PC-3 (cell line): ENCODE measurements around the gene THBS2. TPM values are rescaled to one million over a fixed set of nuclear protein-coding genes. Genes with fewer than 3 reads are reported as not detected.

Experiments
- ATAC-seq: fragments of 200-7000 bp; cut with Tn5 transposase; 2 replicates; pipeline ENCODE4 v1.9.1; 2020; ENCODE audit warnings: mild to moderate bottlenecking, moderate library complexity
- BruUV-seq: library from RNA; stranded (reverse); fragments of 400-500 nt; replicated peaks from 2 replicates; lab custom pipeline; 2021; lab: Mats Ljungman, UMichigan
- CTCF ChIA-PET: fragments of 300-600 bp; sonication (Branson Sonifier 250); formaldehyde crosslinking; loops from one replicate; lab custom pipeline; 2022; ENCODE audit warnings: antibody characterized with exemption; lab: Charles Lee
- POLR2A ChIA-PET: fragments of 300-600 bp; sonication (Branson Sonifier 250); formaldehyde crosslinking; loops from one replicate; lab custom pipeline; 2022; ENCODE audit warnings: antibody characterized with exemption; ENCODE audit not compliant: unreplicated experiment; lab: Charles Lee
- DNase-seq: peaks from one replicate; pipeline ENCODE4 v3.0.0-alpha.2; 2015
- H2AFZ ChIP-seq: fragments of 300-600 bp; sonication (generic); 2 replicates; pipeline ENCODE4 v1.6.0; 2016; ENCODE audit warnings: antibody characterized with exemption, low read length
- H3F3A ChIP-seq: fragments of 300-600 bp; sonication (generic); one replicate; pipeline ENCODE4 v1.6.0; 2017; ENCODE audit warnings: antibody characterized with exemption, low read length, control low read depth, mild to moderate bottlenecking; ENCODE audit not compliant: unreplicated experiment
- H3K27ac ChIP-seq: fragments of 300-600 bp; sonication (generic); 2 replicates; pipeline ENCODE4 v1.5.1; 2016; ENCODE audit warnings: mild to moderate bottlenecking, low read length
- H3K27me3 ChIP-seq: fragments of 300-600 bp; sonication (generic); 2 replicates; pipeline ENCODE4 v1.6.1; 2016; ENCODE audit warnings: low read length, mixed read lengths
- H3K36me3 ChIP-seq: fragments of 300-600 bp; sonication (generic); 2 replicates; pipeline ENCODE4 v1.6.1; 2016; ENCODE audit warnings: low read depth, mixed run types, low read length, mixed read lengths
- H3K4me1 ChIP-seq: fragments of 300-600 bp; sonication (generic); 2 replicates; pipeline ENCODE4 v1.5.1; 2016; ENCODE audit warnings: low read length; ENCODE audit not compliant: insufficient read depth
- H3K4me2 ChIP-seq: fragments of 300-600 bp; sonication (generic); 2 replicates; pipeline ENCODE4 v1.6.0; 2016; ENCODE audit warnings: low read length
- H3K4me3 ChIP-seq: fragments of 300-600 bp; sonication (generic); 2 replicates; pipeline ENCODE4 v1.5.1; 2016; ENCODE audit warnings: mild to moderate bottlenecking, low read length, mixed read lengths
- H3K79me2 ChIP-seq: fragments of 300-600 bp; sonication (generic); 2 replicates; pipeline ENCODE4 v1.6.1; 2017; ENCODE audit warnings: low read length, mixed read lengths
- H3K9ac ChIP-seq: fragments of 300-600 bp; sonication (generic); 2 replicates; pipeline ENCODE4 v1.6.0; 2016; ENCODE audit warnings: mild to moderate bottlenecking, low read length
- H3K9me2 ChIP-seq: fragments of 300-600 bp; sonication (generic); replicated peaks from 2 replicates; pipeline ENCODE4 v1.6.1; 2016; ENCODE audit warnings: mixed run types, low read length, mixed read lengths
- H3K9me3 ChIP-seq: fragments of 300-600 bp; sonication (generic); 2 replicates; pipeline ENCODE4 v1.6.1; 2016; ENCODE audit warnings: low read length, mixed read lengths
- H4K20me1 ChIP-seq: fragments of 300-600 bp; sonication (generic); 2 replicates; pipeline ENCODE4 v1.6.1; 2016; ENCODE audit warnings: low read length, mixed read lengths
- EZH2 ChIP-seq: fragments of 300-600 bp; sonication (generic); IDR thresholded peaks from one replicate; pipeline ENCODE4 v1.6.1; 2017; ENCODE audit warnings: antibody characterized with exemption, mild to moderate bottlenecking, low read length; ENCODE audit not compliant: unreplicated experiment
- EZH2phosphoT487 ChIP-seq: fragments of 300-600 bp; sonication (generic); IDR thresholded peaks from 2 replicates; pipeline ENCODE4 v1.6.1; 2018; ENCODE audit warnings: mild to moderate bottlenecking, antibody characterized with exemption, low read length, borderline replicate concordance
- intact Hi-C: fragments of 100-400 bp; cut with micrococcal nuclease; formaldehyde crosslinking; loops from 2 replicates; pipeline ENCODE4 v1.9.0; 2023
- total RNA-seq: library from RNA; depleted of rRNA; stranded (reverse); fragments of >200 nt; gene quantifications from 2 replicates; pipeline ENCODE4 v1.2.3, GENCODE V29; 2014
- TF ChIP-seq, protein P1 (sequence below): fragments of 300-600 bp; sonication (generic); conservative IDR thresholded peaks from 2 replicates; pipeline ENCODE4 v1.5.1; 2017; ENCODE audit warnings: antibody characterized with exemption, low read depth, mild to moderate bottlenecking, low read length

THBS2 gene
- total RNA-seq, 1 experiment from 2014 or later, result not detected

GRCh38 chr6:169212436-169212835 lies 41.2 kb downstream of the THBS2 start:
- intact Hi-C loops, result no loop called here
- no peak for ATAC-seq
- H3K27me3 ChIP-seq, result no peaks in the 10 kb centered on the region
- CTCF ChIA-PET, result no interaction called here
- no peak for DNase-seq
- POLR2A ChIA-PET, result no interaction called here
- no peaks in the 10 kb centered on the region for H3K4me1 ChIP-seq
- H2AFZ ChIP-seq, result no peak overlapping the region
- no peak overlapping the region for H3K4me3 ChIP-seq
- no peaks in the 10 kb centered on the region for H3K9me2 ChIP-seq
- no peaks in the 10 kb centered on the region for H3K79me2 ChIP-seq
- no peaks in the 10 kb centered on the region for H3K9me3 ChIP-seq
- H3K9ac ChIP-seq, result no peak overlapping the region; the same call in 1 of the 2 replicates
- no peaks in the 10 kb centered on the region for H3K36me3 ChIP-seq
- H3K27ac ChIP-seq, result no peak overlapping the region
- no peaks in the 10 kb centered on the region for H4K20me1 ChIP-seq
- no peaks in the 10 kb centered on the region for H3F3A ChIP-seq
- no peak for TF ChIP-seq EZH2phosphoT487
- TF ChIP-seq, protein P1, sequence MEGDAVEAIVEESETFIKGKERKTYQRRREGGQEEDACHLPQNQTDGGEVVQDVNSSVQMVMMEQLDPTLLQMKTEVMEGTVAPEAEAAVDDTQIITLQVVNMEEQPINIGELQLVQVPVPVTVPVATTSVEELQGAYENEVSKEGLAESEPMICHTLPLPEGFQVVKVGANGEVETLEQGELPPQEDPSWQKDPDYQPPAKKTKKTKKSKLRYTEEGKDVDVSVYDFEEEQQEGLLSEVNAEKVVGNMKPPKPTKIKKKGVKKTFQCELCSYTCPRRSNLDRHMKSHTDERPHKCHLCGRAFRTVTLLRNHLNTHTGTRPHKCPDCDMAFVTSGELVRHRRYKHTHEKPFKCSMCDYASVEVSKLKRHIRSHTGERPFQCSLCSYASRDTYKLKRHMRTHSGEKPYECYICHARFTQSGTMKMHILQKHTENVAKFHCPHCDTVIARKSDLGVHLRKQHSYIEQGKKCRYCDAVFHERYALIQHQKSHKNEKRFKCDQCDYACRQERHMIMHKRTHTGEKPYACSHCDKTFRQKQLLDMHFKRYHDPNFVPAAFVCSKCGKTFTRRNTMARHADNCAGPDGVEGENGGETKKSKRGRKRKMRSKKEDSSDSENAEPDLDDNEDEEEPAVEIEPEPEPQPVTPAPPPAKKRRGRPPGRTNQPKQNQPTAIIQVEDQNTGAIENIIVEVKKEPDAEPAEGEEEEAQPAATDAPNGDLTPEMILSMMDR, result no peak
- TF ChIP-seq EZH2, result no peak
- BruUV-seq, result no TSS peak
- 0 out of 2 replicates have a peak overlapping the region, but pooled peaks have one; percentile 61 for H3K4me2 ChIP-seq

DNA sequence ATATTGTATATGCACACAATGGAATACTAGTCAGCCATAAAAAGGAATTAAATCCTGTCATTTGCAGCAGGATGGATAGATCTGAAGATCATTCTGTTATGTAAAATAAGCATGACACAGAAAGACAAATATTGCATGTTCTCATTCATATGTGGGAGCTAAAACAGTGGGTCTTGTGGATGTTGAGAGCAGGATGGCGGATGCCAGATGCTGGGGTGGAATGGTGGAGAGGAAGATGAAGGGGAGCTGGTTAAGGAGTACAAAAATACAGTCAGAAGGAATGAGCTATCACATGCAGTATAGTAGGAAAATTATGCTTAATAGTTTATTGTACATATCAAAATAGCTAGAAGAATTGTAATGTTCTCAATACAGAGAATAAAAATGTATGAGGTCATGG lies 41.8 kb downstream of the THBS2 start:
- no peaks in the 10 kb centered on the region for H4K20me1 ChIP-seq
- no peak overlapping the region for H3K27ac ChIP-seq
- H3K4me3 ChIP-seq, result no peak overlapping the region
- no peaks in the 10 kb centered on the region for H3K4me1 ChIP-seq
- no peaks in the 10 kb centered on the region for H3K9me3 ChIP-seq
- H3K9me2 ChIP-seq, result no peaks in the 10 kb centered on the region
- no peaks in the 10 kb centered on the region for H3K36me3 ChIP-seq
- ChIA-PET POLR2A (no interaction called here), CTCF (no interaction called here)
- TF ChIP-seq EZH2 (no peak), EZH2phosphoT487 (no peak)
- TF ChIP-seq, protein P1, result no peak
- DNase-seq (no peak), ATAC-seq (no peak)
- no peaks in the 10 kb centered on the region for H3F3A ChIP-seq
- no peak overlapping the region for H3K4me2 ChIP-seq
- no peaks in the 10 kb centered on the region for H3K27me3 ChIP-seq
- H3K79me2 ChIP-seq, result no peaks in the 10 kb centered on the region
- BruUV-seq, result no TSS peak
- no peak overlapping the region for H2AFZ ChIP-seq
- intact Hi-C loops, result no loop called here
- H3K9ac ChIP-seq, result no peak overlapping the region

DNA sequence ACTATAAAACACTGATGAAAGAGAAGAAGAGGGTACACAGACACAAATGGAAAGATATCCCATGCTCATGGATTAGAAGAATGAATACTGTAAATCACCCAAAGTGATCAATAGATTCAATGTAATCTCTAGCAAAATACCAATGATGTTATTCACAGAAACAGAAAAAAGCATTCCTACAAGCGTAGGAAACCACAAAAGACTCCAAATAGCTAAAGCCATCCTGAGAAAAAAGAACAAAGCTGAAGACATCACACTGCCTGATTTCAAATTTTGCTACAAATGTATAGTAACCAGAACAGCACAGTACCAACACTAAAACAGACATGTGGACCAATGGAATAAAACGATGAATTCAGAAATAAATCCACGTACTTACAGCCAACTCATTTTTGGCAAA lies 43.0 kb downstream of the THBS2 start:
- no peak overlapping the region for H3K4me3 ChIP-seq
- ChIA-PET POLR2A (no interaction called here), CTCF (no interaction called here)
- TF ChIP-seq EZH2 (no peak), EZH2phosphoT487 (no peak)
- TF ChIP-seq, protein P1, result no peak
- no peak overlapping the region for H3K27ac ChIP-seq
- intact Hi-C loops, result no loop called here
- BruUV-seq, result no TSS peak
- no peaks in the 10 kb centered on the region for H4K20me1 ChIP-seq
- ATAC-seq (no peak), DNase-seq (no peak)
- no peaks in the 10 kb centered on the region for H3K4me1 ChIP-seq
- no peak overlapping the region for H2AFZ ChIP-seq
- H3K27me3 ChIP-seq, result no peaks in the 10 kb centered on the region
- H3K36me3 ChIP-seq, result no peaks in the 10 kb centered on the region
- H3K9me2 ChIP-seq, result no peaks in the 10 kb centered on the region
- no peaks in the 10 kb centered on the region for H3K9me3 ChIP-seq
- H3K9ac ChIP-seq, result no peak overlapping the region
- no peaks in the 10 kb centered on the region for H3F3A ChIP-seq
- H3K79me2 ChIP-seq, result no peaks in the 10 kb centered on the region
- H3K4me2 ChIP-seq, result no peak overlapping the region
